ENCODE measurements around the gene CDC25B.
A peak's percentile ranks its signal among the peaks of the same experiment; 100 is the strongest.

Gene CDC25B

DNA sequence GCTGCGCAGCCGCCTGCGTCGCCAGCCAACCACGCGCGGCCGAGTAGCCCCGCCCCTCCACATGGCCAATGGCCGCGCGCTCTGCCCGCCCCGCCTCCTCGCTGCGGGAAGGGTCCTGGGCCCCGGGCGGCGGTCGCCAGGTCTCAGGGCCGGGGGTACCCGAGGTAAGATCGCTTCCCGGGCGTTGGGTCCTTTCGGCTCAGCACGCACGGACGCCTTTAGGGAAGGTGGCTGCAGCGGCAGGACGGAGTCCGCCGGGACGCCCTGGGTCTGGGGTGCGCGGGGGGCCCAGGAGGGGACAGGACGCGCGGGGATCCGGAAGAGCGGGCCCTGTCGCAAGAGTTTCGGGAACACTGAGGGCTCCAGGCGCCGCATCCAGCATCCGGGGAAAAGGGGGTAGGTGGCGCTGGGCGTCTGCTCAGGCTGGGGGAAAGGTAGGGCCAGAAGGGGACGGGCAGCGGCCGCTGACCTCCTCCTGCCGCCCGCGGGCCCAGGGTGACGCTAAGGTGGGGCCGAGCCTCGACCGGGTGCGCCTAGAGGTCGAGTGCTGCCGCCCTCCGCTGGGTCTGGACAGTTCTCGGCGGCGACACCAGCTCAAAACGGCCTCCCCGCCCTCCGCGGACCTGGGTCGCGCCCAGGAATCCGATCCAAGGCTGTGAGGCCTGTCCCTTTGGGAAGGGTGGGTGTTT is 50.8 kb downstream of the CDC25B start, which contains the start of gene MAVS (continued):
- TF ChIP-seq ZBTB11 (tag by site-specific recombination; conservative IDR thresholded peaks at IDR 0.05; ENCODE audit: low read depth) (peak; percentile 58), SP3 (tag by site-specific recombination; IDR thresholded peaks at IDR 0.05) (peak; percentile 76), ZNF677 (tag by site-specific recombination; IDR thresholded peaks at IDR 0.05) (no peak), ZBTB1 (tag by site-specific recombination; IDR thresholded peaks at IDR 0.05) (0 out of 2 replicates have a peak, but pooled peaks have one; percentile 55)

DNA sequence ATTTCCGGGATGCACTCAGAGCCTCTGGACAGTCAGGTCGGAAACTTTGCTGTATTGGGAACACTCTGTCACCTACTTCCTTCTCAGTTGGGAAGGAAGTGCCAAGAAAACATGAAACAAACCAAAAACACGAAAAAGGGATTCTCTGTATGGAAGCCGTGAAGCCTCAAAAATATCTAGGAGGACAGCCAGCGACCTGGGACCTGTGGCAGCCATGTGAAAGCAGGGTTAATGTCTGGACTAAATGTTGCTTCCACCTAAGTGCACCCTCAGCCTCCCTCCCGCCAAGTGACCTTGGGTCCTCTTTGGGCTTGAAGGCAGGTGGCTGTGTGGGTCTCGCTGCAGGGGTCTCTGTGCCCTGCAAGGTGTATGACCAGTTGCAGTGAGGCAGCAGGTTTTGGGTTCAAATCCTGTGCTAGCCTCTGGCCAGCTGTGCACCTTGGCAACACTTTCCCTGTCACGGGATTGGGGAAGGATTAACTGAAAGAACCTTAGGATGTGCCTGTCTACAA is 51.4 kb downstream of the CDC25B start:
- H3K27ac ChIP-seq (ENCODE audit: extremely low read depth, low read depth, low read length): peak overlapping the region; percentile 92
- ChIA-PET POLR2A (interaction anchor here (1.4 kb wide), 1 partner anchor 27 kb away, joined by 8 read pairs; the partner anchor contains the start of gene AP5S1), CTCF (interaction anchor here (0.7 to 1.0 kb wide), 3 partner anchors 8 to 221 kb away, joined by 3 to 5 read pairs (median 3); no protein-coding TSS in a partner anchor)
- peaks cover 11% of the 10 kb centered on the region for H3K4me1 ChIP-seq (ENCODE audit: control insufficient read depth, insufficient read depth, low read length)
- H3K4me3 ChIP-seq (ENCODE audit: low read depth, low read length): peak overlapping the region; percentile 94
- H3K9me3 ChIP-seq (ENCODE audit: control insufficient read depth, insufficient read depth, low read depth, low read length): no peaks in the 10 kb centered on the region
- TF ChIP-seq RBAK (tag by site-specific recombination; IDR thresholded peaks at IDR 0.05) (no peak), ZNF843 (tag by site-specific recombination; IDR thresholded peaks at IDR 0.05) (no peak), ZNF202 (tag by site-specific recombination; IDR thresholded peaks at IDR 0.05; ENCODE audit: borderline replicate concordance) (no peak), ZNF274 (IDR thresholded peaks at IDR 0.05; ENCODE audit: low read length) (no peak), ZNF274 (tag by site-specific recombination; IDR thresholded peaks at IDR 0.05; ENCODE audit: borderline replicate concordance) (no peak), ZNF610 (tag by site-specific recombination; IDR thresholded peaks at IDR 0.05; ENCODE audit: borderline replicate concordance) (no peak), ZNF133 (tag by site-specific recombination; IDR thresholded peaks at IDR 0.05) (no peak), ZBTB11 (tag by site-specific recombination; conservative IDR thresholded peaks at IDR 0.05; ENCODE audit: low read depth) (no peak), ZNF155 (tag by site-specific recombination; IDR thresholded peaks at IDR 0.05) (no peak), ZNF24 (tag by site-specific recombination; IDR thresholded peaks at IDR 0.05) (no peak), ZNF2 (tag by site-specific recombination; IDR thresholded peaks at IDR 0.05) (no peak), ZXDB (tag by site-specific recombination; IDR thresholded peaks at IDR 0.05) (no peak), ZNF530 (tag by site-specific recombination; IDR thresholded peaks at IDR 0.05; ENCODE audit: low read depth) (no peak), ZNF335 (tag by site-specific recombination; conservative IDR thresholded peaks at IDR 0.05) (no peak), ZNF629 (tag by site-specific recombination; IDR thresholded peaks at IDR 0.05) (no peak), ZBTB49 (tag by site-specific recombination; IDR thresholded peaks at IDR 0.05; ENCODE audit: low read depth) (no peak)
- TF ChIP-seq, protein P1, sequence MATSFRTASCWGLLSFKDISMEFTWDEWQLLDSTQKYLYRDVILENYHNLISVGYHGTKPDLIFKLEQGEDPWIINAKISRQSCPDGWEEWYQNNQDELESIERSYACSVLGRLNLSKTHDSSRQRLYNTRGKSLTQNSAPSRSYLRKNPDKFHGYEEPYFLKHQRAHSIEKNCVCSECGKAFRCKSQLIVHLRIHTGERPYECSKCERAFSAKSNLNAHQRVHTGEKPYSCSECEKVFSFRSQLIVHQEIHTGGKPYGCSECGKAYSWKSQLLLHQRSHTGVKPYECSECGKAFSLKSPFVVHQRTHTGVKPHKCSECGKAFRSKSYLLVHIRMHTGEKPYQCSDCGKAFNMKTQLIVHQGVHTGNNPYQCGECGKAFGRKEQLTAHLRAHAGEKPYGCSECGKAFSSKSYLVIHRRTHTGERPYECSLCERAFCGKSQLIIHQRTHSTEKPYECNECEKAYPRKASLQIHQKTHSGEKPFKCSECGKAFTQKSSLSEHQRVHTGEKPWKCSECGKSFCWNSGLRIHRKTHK (tag by site-specific recombination; IDR thresholded peaks at IDR 0.05): no peak
- H3K36me3 ChIP-seq (ENCODE audit: control insufficient read depth in 2 of 2, insufficient read depth in 1 of 2, low read length in 2 of 2): peaks cover 0 to 7% of the 10 kb centered on the region in 2 experiments; a peak in 2 of 3 replicates

Measured in HEK293 (cell line).